Endothelial cell of umbilical vein (primary cell): ENCODE measurements around the gene TEX19. TPM values are rescaled to one million over a fixed set of nuclear protein-coding genes. Genes with fewer than 3 reads are reported as not detected.

Experiments
- BruUV-seq: library from RNA; stranded (reverse); fragments of 400-500 nt; replicated peaks from 2 replicates; lab custom pipeline; 2021; lab: Mats Ljungman, UMichigan
- CTCF ChIA-PET: fragments of 300-600, 350-600 bp; sonication (Branson Sonifier 250); formaldehyde crosslinking; loops from one replicate; lab custom pipeline; 2021; ENCODE audit warnings: antibody characterized with exemption, inconsistent platforms; lab: Charles Lee
- POLR2A ChIA-PET: fragments of 300-600, 350-600 bp; sonication (Branson Sonifier 250); formaldehyde crosslinking; loops from one replicate; lab custom pipeline; 2021; ENCODE audit warnings: antibody characterized with exemption, inconsistent platforms; lab: Charles Lee
- DNase-seq: peaks from one replicate; pipeline ENCODE4 v3.0.0-alpha.2; 2011; ENCODE audit warnings: low read depth, low spot score
- FAIRE-seq: peaks from 2 replicates; lab custom pipeline; 2011; peaks lifted over from hg19 to GRCh38; lab: Jason Lieb, UNC
- H2AFZ ChIP-seq: 2 replicates; pipeline ENCODE4 v1.6.0; 2012; ENCODE audit warnings: low read depth, low read length, control low read depth, inconsistent platforms
- H3K27ac ChIP-seq: 2 replicates; pipeline ENCODE4 v1.5.1; 2011; ENCODE audit warnings: low read depth, mild to moderate bottlenecking, control low read depth, low read length, moderate library complexity; ENCODE audit not compliant: insufficient read depth
- H3K27me3 ChIP-seq, 2 experiments: 2 replicates each; pipeline versions ENCODE4 v1.6.0 to v1.6.1; 2011; ENCODE audit warnings: low read length in 2 of 2, mixed read lengths in 1 of 2; ENCODE audit not compliant: control insufficient read depth in 2 of 2, insufficient read depth in 2 of 2
- H3K36me3 ChIP-seq, 2 experiments: 2 replicates in 1 of 2; 3 replicates in 1 of 2; pipeline ENCODE4 v1.5.1; 2011; ENCODE audit warnings: low read length in 2 of 2, mild to moderate bottlenecking in 1 of 2, moderate library complexity in 1 of 2; ENCODE audit not compliant: control insufficient read depth in 2 of 2, insufficient read depth in 2 of 2; ENCODE audit errors: extremely low read depth in 1 of 2
- H3K4me1 ChIP-seq: 3 replicates; pipeline ENCODE4 v1.5.1; 2011; ENCODE audit warnings: mild to moderate bottlenecking, low read length; ENCODE audit not compliant: control insufficient read depth, insufficient read depth; ENCODE audit errors: extremely low read depth
- H3K4me2 ChIP-seq: 2 replicates; pipeline ENCODE4 v1.6.1; 2011; ENCODE audit warnings: low read length, control low read depth, mixed read lengths; ENCODE audit not compliant: insufficient read depth
- H3K4me3 ChIP-seq, 3 experiments: fragments of 200-600 bp in 1 of 3; sonication (generic), shearing (Covaris generic) in 1 of 3; replicated peaks in 1 of 3; 2 replicates each; pipeline ENCODE4 v1.5.1; 2011 to 2016; ENCODE audit warnings: control low read depth in 3 of 3, low read length in 3 of 3, mild to moderate bottlenecking in 2 of 3, inconsistent platforms in 1 of 3, low read depth in 1 of 3, moderate library complexity in 1 of 3; ENCODE audit not compliant: insufficient read depth in 1 of 3
- H3K79me2 ChIP-seq: 2 replicates; pipeline ENCODE4 v1.6.0; 2012; ENCODE audit warnings: low read length, inconsistent platforms; ENCODE audit not compliant: control insufficient read depth, insufficient read depth
- H3K9ac ChIP-seq: replicated peaks from 2 replicates; pipeline ENCODE3; 2011; ENCODE audit warnings: low read length, control low read depth; ENCODE audit not compliant: insufficient read depth; ENCODE audit errors: extremely low read depth
- H3K9me1 ChIP-seq: replicated peaks from 3 replicates; pipeline ENCODE4 v1.6.0; 2011; ENCODE audit warnings: mild to moderate bottlenecking, low read length; ENCODE audit not compliant: control insufficient read depth, insufficient read depth; ENCODE audit errors: extremely low read depth
- H3K9me3 ChIP-seq: replicated peaks from 2 replicates; pipeline ENCODE4 v1.5.1; 2012; ENCODE audit warnings: low read length, inconsistent platforms; ENCODE audit not compliant: control insufficient read depth, insufficient read depth
- H4K20me1 ChIP-seq: replicated peaks from 2 replicates; pipeline ENCODE3; 2011; ENCODE audit warnings: mild to moderate bottlenecking, low read length; ENCODE audit not compliant: control insufficient read depth, insufficient read depth; ENCODE audit errors: extremely low read depth
- CTCF ChIP-seq, 2 donors: IDR thresholded peaks; 1 replicate in 1 of 2; 2 replicates in 1 of 2; pipeline ENCODE4 v1.5.1; 2011; ENCODE audit warnings: low read length in 2 of 2, mild to moderate bottlenecking in 2 of 2, moderate library complexity in 2 of 2, control low read depth in 1 of 2, inconsistent platforms in 1 of 2, low read depth in 1 of 2; ENCODE audit not compliant: insufficient read depth in 1 of 2; ENCODE audit errors: extremely low read depth in 1 of 2
- EZH2 ChIP-seq: IDR thresholded peaks from 2 replicates; pipeline ENCODE4 v1.6.1; 2012; ENCODE audit warnings: borderline replicate concordance, low read depth, mild to moderate bottlenecking, moderate library complexity, low read length, inconsistent platforms; ENCODE audit not compliant: severe bottlenecking
- FOS ChIP-seq: IDR thresholded peaks from 2 replicates; pipeline ENCODE4 v1.6.1; 2011; ENCODE audit warnings: mild to moderate bottlenecking, low read length, moderate library complexity, borderline replicate concordance; ENCODE audit not compliant: insufficient read depth
- GATA2 ChIP-seq: IDR thresholded peaks from 2 replicates; pipeline ENCODE4 v1.7.0; 2011; ENCODE audit warnings: low read depth, mild to moderate bottlenecking, moderate library complexity, mixed read lengths, low read length; ENCODE audit not compliant: insufficient read length, insufficient read depth
- JUN ChIP-seq: IDR thresholded peaks from 2 replicates; pipeline ENCODE4 v1.6.1; 2011; ENCODE audit warnings: borderline replicate concordance, low read depth; ENCODE audit not compliant: insufficient read length, insufficient read depth
- MAX ChIP-seq: IDR thresholded peaks from 2 replicates; pipeline ENCODE4 v1.6.1; 2011; ENCODE audit not compliant: insufficient read depth, insufficient read length
- MYC ChIP-seq: IDR thresholded peaks from one replicate; pipeline ENCODE4 v1.6.1; 2011; ENCODE audit warnings: mild to moderate bottlenecking, low read depth, low read length
- POLR2A ChIP-seq: IDR thresholded peaks from 2 replicates; pipeline ENCODE4 v1.6.1; 2012; ENCODE audit warnings: low read depth, mild to moderate bottlenecking, control low read depth, low read length
- POLR2AphosphoS5 ChIP-seq: IDR thresholded peaks from 2 replicates; pipeline ENCODE4 v1.6.1; 2012; ENCODE audit warnings: low read depth, mild to moderate bottlenecking, control low read depth, low read length, moderate library complexity; ENCODE audit not compliant: insufficient read depth
- dilution Hi-C: fragments of 300-500 bp; cut with MboI; formaldehyde crosslinking; loops from one replicate; pipeline ENCODE4 v1.15.0; 2019; ENCODE audit warnings: low sequenced_read_pairs; ENCODE audit not compliant: extremely low pct_ligation_motif_present
- intact Hi-C: fragments of 100-400 bp; cut with micrococcal nuclease; formaldehyde crosslinking; loops from one replicate; pipeline ENCODE4 v1.10.0; 2022
- polyA plus RNA-seq, 4 experiments: library from polyadenylated mRNA; depleted of rRNA in 3 of 4; stranded (reverse) in 3 of 4; unstranded in 1 of 4; fragments of >200 nt; gene quantifications; 2 replicates each; pipeline versions ENCODE4 v1.2.1 to v1.2.3, GENCODE V29; 2011 to 2012; ENCODE audit warnings: missing spikeins in 1 of 4
- total RNA-seq: library from RNA; stranded (reverse); gene quantifications from 2 replicates; pipeline ENCODE4 v1.2.3, GENCODE V29; 2021

TEX19 gene
- total and polyA plus RNA-seq, 2 donors (not counting 3 experiments of a cell fraction or from before 2014, with no cell fraction given): 0.06 TPM; not detected in 1

- POLR2A ChIA-PET: interaction anchor here (0.9 kb wide), 1 partner anchor 9 kb away, joined by 3 read pairs; no protein-coding TSS in a partner anchor
- CTCF ChIA-PET: interaction anchor here (1.1 kb wide), 2 partner anchors 8 to 9 kb away, joined by 3 read pairs; no protein-coding TSS in a partner anchor
- dilution Hi-C loops: no loop called here
Observed at GRCh38 chr17:82329683-82330321, 29.2 kb upstream of the TEX19 start.

More at GRCh38 chr17:82329683-82330321, 29.2 kb upstream of the TEX19 start:
- no peak for TF ChIP-seq FOS
- no peak for TF ChIP-seq EZH2
- TF ChIP-seq CTCF (IDR thresholded peaks at IDR 0.05; ENCODE audit: extremely low read depth in 1 of 2, insufficient read depth in 1 of 2, low read depth in 1 of 2, low read length in 2 of 2): no peak
- TF ChIP-seq GATA2: no peak
- no peak for TF ChIP-seq MYC
- TF ChIP-seq POLR2AphosphoS5: no peak
- no peak for TF ChIP-seq MAX
- TF ChIP-seq POLR2A: no peak
- no peak for TF ChIP-seq JUN
- Histone ChIP-seq H3K27me3 (peaks cover 0 to 2% of the 10 kb centered on the region in 2 experiments), H3K4me1 (peaks cover 6% of the 10 kb centered on the region), H3K9ac (no peak overlapping the region), H2AFZ (no peak overlapping the region), H3K9me1 (no peaks in the 10 kb centered on the region), H3K9me3 (no peaks in the 10 kb centered on the region), H3K27ac (no peak overlapping the region), H3K79me2 (no peaks in the 10 kb centered on the region), H3K4me3 (no peak overlapping the region), H3K36me3 (no peaks in the 10 kb centered on the region), H4K20me1 (no peaks in the 10 kb centered on the region), H3K4me2 (no peak overlapping the region)
- DNase-seq (no peak), FAIRE-seq (no peak)
- BruUV-seq: no TSS peak
- intact Hi-C loops: no loop called here
